Caco-2 (cell line): ENCODE data around the gene RRAD. TPM values are rescaled to one million over a fixed set of nuclear protein-coding genes. Genes with fewer than 3 reads are reported as not detected.

Experiments
- BruUV-seq: library from RNA; stranded (reverse); fragments of 400-500 nt; replicated peaks from 2 replicates; lab custom pipeline; 2021; lab: Mats Ljungman, UMichigan
- CTCF ChIA-PET: fragments of 300-600 bp; sonication (Branson Sonifier 250); formaldehyde crosslinking; loops from one replicate; lab custom pipeline; 2022; ENCODE audit warnings: antibody characterized with exemption; lab: Charles Lee
- POLR2A ChIA-PET: fragments of 300-600 bp; sonication (Branson Sonifier 250); formaldehyde crosslinking; loops from one replicate; lab custom pipeline; 2022; ENCODE audit warnings: antibody characterized with exemption; lab: Charles Lee
- DNase-seq, 2 experiments: peaks; one replicate each; pipeline versions ENCODE4 v3.0.0 to v3.0.0-alpha.2; 2020 to 2022
- H3K27me3 ChIP-seq: replicated peaks from 2 replicates; pipeline ENCODE4 v1.6.0; 2011; ENCODE audit warnings: low read length; ENCODE audit not compliant: control insufficient read depth, insufficient read depth
- H3K36me3 ChIP-seq: 2 replicates; pipeline ENCODE4 v1.5.1; 2011; ENCODE audit warnings: low read length; ENCODE audit not compliant: control insufficient read depth, insufficient read depth
- H3K4me1 ChIP-seq: fragments of 250-450 bp; sonication (Bioruptor Pico); 2 replicates; pipeline ENCODE4 v1.5.1; 2020; ENCODE audit warnings: mild to moderate bottlenecking
- H3K4me3 ChIP-seq: 2 replicates; pipeline ENCODE4 v1.5.1; 2011; ENCODE audit warnings: low read depth, mild to moderate bottlenecking, control low read depth, low read length
- H3K9me3 ChIP-seq: fragments of 250-450 bp; sonication (Bioruptor Pico); 2 replicates; pipeline ENCODE4 v1.5.1; 2020; ENCODE audit warnings: mild to moderate bottlenecking, moderate library complexity
- H3K27ac Mint-ChIP-seq: one replicate; pipeline ENCODE4 v1.8.0; 2022; ENCODE audit warnings: mixed read lengths; ENCODE audit not compliant: unreplicated experiment
- H3K27me3 Mint-ChIP-seq: one replicate; pipeline ENCODE4 v1.8.0; 2022; ENCODE audit warnings: mixed read lengths; ENCODE audit not compliant: insufficient read depth, unreplicated experiment
- H3K36me3 Mint-ChIP-seq: one replicate; pipeline ENCODE4 v1.8.0; 2022; ENCODE audit warnings: mild to moderate bottlenecking, mixed read lengths; ENCODE audit not compliant: insufficient read depth, unreplicated experiment
- H3K4me1 Mint-ChIP-seq: one replicate; pipeline ENCODE4 v1.8.0; 2022; ENCODE audit warnings: low read depth, mixed read lengths; ENCODE audit not compliant: unreplicated experiment
- H3K4me3 Mint-ChIP-seq: one replicate; pipeline ENCODE4 v1.8.0; 2022; ENCODE audit warnings: mild to moderate bottlenecking, moderate library complexity, mixed read lengths; ENCODE audit not compliant: unreplicated experiment
- H3K9me3 Mint-ChIP-seq: one replicate; pipeline ENCODE4 v1.8.0; 2022; ENCODE audit warnings: mixed read lengths; ENCODE audit not compliant: unreplicated experiment
- intact Hi-C: fragments of 100-400 bp; cut with micrococcal nuclease; formaldehyde crosslinking; loops from one replicate; pipeline ENCODE4 v1.10.0; 2022; ENCODE audit not compliant: unreplicated experiment
- total RNA-seq: library from RNA; stranded (reverse); gene quantifications from 2 replicates; pipeline ENCODE4 v1.2.3, GENCODE V29; 2022
- TF ChIP-seq, protein P1 (sequence below), 2 experiments: fragments of 200-600 bp in 1 of 2; IDR thresholded peaks; 1 replicate in 1 of 2; 2 replicates in 1 of 2; pipeline versions ENCODE4 v1.5.1 to v1.8.0; 2011 to 2022; ENCODE audit warnings: antibody characterized with exemption in 1 of 2, control low read depth in 1 of 2, inconsistent platforms in 1 of 2, low read depth in 1 of 2, low read length in 1 of 2, mild to moderate bottlenecking in 1 of 2, moderate library complexity in 1 of 2; ENCODE audit not compliant: insufficient read depth in 1 of 2, severe bottlenecking in 1 of 2, unreplicated experiment in 1 of 2

Gene RRAD
- total RNA-seq, 1 experiment from 2014 or later: 1.1 TPM

DNA sequence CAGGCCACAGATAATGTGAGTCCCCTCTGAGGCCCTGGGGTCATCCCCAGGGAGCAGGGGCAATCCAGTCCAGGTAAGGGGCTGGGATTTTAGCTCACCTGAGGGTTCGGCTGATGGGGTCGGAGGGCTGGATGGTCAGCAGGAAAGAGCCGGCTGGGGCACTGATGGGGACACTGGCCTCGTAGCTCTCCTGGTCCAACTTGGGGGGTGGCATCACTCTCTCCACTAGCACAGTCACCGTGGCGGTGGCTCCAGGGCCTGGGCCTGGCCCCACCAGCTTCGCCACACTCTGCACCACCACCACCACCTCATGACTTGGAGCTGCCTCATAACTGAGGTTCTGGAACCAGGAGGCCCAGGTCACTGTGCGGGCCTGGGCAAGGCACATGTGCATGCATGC lies 13.5 kb downstream of the RRAD start:
- ChIA-PET CTCF (interaction anchor here (1.6 kb wide), 1 partner anchor 31 kb away, joined by 3 read pairs; the partner anchor contains the start of gene PDP2), POLR2A (no interaction called here)
- Histone ChIP-seq H3K27me3 (no peaks in the 10 kb centered on the region), H3K4me3 (no peak overlapping the region), H3K4me1 (peaks cover 5% of the 10 kb centered on the region; the same call in 1 of the 2 replicates), H3K36me3 (no peaks in the 10 kb centered on the region), H3K9me3 (no peaks in the 10 kb centered on the region)
- H3K36me3 Mint-ChIP-seq: no peaks in the 10 kb centered on the region
- no TSS peak for BruUV-seq
- no peak for DNase-seq
- no peak overlapping the region for H3K27ac Mint-ChIP-seq
- TF ChIP-seq, protein P1, sequence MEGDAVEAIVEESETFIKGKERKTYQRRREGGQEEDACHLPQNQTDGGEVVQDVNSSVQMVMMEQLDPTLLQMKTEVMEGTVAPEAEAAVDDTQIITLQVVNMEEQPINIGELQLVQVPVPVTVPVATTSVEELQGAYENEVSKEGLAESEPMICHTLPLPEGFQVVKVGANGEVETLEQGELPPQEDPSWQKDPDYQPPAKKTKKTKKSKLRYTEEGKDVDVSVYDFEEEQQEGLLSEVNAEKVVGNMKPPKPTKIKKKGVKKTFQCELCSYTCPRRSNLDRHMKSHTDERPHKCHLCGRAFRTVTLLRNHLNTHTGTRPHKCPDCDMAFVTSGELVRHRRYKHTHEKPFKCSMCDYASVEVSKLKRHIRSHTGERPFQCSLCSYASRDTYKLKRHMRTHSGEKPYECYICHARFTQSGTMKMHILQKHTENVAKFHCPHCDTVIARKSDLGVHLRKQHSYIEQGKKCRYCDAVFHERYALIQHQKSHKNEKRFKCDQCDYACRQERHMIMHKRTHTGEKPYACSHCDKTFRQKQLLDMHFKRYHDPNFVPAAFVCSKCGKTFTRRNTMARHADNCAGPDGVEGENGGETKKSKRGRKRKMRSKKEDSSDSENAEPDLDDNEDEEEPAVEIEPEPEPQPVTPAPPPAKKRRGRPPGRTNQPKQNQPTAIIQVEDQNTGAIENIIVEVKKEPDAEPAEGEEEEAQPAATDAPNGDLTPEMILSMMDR (IDR thresholded peaks at IDR 0.05; ENCODE audit: insufficient read depth in 1 of 2, low read depth in 1 of 2, low read length in 1 of 2, severe bottlenecking in 1 of 2, unreplicated experiment in 1 of 2): no peak
- no peak overlapping the region for H3K4me3 Mint-ChIP-seq
- no peaks in the 10 kb centered on the region for H3K4me1 Mint-ChIP-seq
- H3K9me3 Mint-ChIP-seq: no peaks in the 10 kb centered on the region
- intact Hi-C loops: no loop called here
- H3K27me3 Mint-ChIP-seq: no peaks in the 10 kb centered on the region

DNA sequence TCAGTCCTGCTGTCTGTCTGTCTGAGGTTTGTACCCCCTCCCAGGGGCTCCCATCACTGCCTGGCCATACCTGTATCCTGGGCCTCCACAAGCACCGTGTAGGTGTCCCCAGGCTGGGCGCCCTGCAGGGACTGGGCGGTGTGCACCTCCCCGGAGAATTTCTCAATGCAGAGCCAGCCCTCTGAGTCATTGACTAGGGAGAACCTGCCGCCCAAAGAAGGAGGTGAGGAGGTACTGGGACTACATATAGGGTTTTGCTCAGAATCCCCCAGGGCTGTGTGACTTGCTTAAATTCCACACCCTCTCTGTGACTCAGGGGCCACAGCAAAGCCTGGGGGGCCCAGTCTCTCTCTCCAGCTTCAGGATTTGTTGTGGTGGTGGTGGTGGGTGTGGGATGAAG lies 14.2 kb downstream of the RRAD start:
- Histone ChIP-seq H3K27me3 (no peaks in the 10 kb centered on the region), H3K4me3 (no peak overlapping the region), H3K9me3 (no peaks in the 10 kb centered on the region), H3K36me3 (no peaks in the 10 kb centered on the region), H3K4me1 (peaks cover 12% of the 10 kb centered on the region)
- Mint-ChIP-seq H3K4me3 (no peak overlapping the region), H3K9me3 (no peaks in the 10 kb centered on the region), H3K27ac (no peak overlapping the region), H3K27me3 (no peaks in the 10 kb centered on the region), H3K36me3 (no peaks in the 10 kb centered on the region), H3K4me1 (peaks cover 5% of the 10 kb centered on the region)
- CTCF ChIA-PET: interaction anchor here (1.6 to 2.2 kb wide), 2 partner anchors 16 to 31 kb away, joined by 3 to 13 read pairs; partner anchors contain the start of gene PDP2
- POLR2A ChIA-PET: no interaction called here
- intact Hi-C loops: no loop called here
- no peak for DNase-seq
- no TSS peak for BruUV-seq
- TF ChIP-seq, protein P1 (IDR thresholded peaks at IDR 0.05; ENCODE audit: insufficient read depth in 1 of 2, low read depth in 1 of 2, low read length in 1 of 2, severe bottlenecking in 1 of 2, unreplicated experiment in 1 of 2): no peak

DNA sequence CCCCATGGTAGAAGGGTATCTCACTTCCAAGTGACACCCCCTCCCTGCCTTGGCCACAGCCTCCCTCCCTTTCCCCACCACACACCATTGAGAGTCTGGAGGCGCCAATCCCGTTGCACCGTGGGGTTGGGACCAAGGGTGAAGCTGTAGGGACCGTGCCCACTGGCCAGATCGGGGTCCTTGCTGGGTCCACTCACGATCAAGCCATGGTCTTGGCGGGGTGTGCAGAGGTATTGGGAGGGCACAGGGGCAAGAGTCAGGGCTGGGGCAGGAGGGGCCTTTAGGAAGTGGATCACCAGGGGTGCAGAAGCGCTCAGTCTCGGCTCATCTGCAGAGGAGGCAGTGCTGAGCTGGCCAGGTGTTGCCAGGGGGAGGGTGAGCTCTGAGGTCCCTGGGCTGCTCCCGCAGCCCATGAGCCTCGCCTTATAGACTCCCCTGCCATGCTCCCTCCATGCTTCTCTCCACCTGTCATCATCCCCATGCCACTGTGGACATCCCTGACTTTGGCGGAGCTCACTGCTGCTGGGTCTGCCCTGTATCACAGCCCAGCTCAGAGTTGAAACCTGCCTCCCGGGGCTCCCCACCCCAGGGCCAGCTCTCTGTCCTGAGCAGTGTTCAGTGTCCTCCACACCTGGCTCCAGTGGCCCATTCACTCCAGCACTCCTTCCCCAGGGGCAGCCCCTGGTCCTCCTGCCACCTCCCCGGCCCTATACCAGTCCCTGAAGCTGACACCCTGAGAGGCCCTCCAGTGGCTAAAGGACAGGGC lies 15.0 kb downstream of the RRAD start:
- H3K4me3 ChIP-seq: no peak overlapping the region
- no peak for DNase-seq
- ChIA-PET CTCF (interaction anchor here (0.6 to 2.2 kb wide), 7 partner anchors 8 to 288 kb away, joined by 3 to 13 read pairs (median 4); partner anchors contain the start of genes CDH16 and PDP2), POLR2A (no interaction called here)
- TF ChIP-seq, protein P1 (IDR thresholded peaks at IDR 0.05; ENCODE audit: insufficient read depth in 1 of 2, low read depth in 1 of 2, low read length in 1 of 2, severe bottlenecking in 1 of 2, unreplicated experiment in 1 of 2): no peak
- Mint-ChIP-seq H3K27me3 (no peaks in the 10 kb centered on the region), H3K9me3 (no peaks in the 10 kb centered on the region), H3K27ac (no peak overlapping the region), H3K36me3 (no peaks in the 10 kb centered on the region), H3K4me1 (peaks cover 12% of the 10 kb centered on the region), H3K4me3 (no peak overlapping the region)
- BruUV-seq: no TSS peak
- no peaks in the 10 kb centered on the region for H3K36me3 ChIP-seq
- no peaks in the 10 kb centered on the region for H3K27me3 ChIP-seq
- H3K9me3 ChIP-seq: no peaks in the 10 kb centered on the region
- intact Hi-C loops: no loop called here
- peaks cover 19% of the 10 kb centered on the region for H3K4me1 ChIP-seq
